Mesendoderm (in vitro differentiated cells): Measurements from ENCODE around the gene MACROD2.

ENCODE experiments used
- DNase-seq: peaks from one replicate; pipeline ENCODE4 v3.0.0; 2013
- H2AK5ac ChIP-seq: 2 replicates; pipeline ENCODE4 v1.6.1; 2013; ENCODE audit warnings: low read length, inconsistent platforms
- H2BK120ac ChIP-seq: 2 replicates; pipeline ENCODE4 v1.6.1; 2013; ENCODE audit warnings: low read depth, mild to moderate bottlenecking, low read length, moderate library complexity, mixed read lengths
- H2BK15ac ChIP-seq: replicated peaks from 2 replicates; pipeline ENCODE4 v1.6.1; 2013; ENCODE audit warnings: low read depth, mild to moderate bottlenecking, moderate library complexity
- H2BK5ac ChIP-seq: 2 replicates; pipeline ENCODE4 v1.6.1; 2013; ENCODE audit warnings: low read length, inconsistent platforms
- H3K18ac ChIP-seq: 2 replicates; pipeline ENCODE4 v1.6.1; 2013; ENCODE audit warnings: mild to moderate bottlenecking, low read length, mixed read lengths
- H3K23ac ChIP-seq: one replicate; pipeline ENCODE4 v1.6.1; 2013; ENCODE audit warnings: low read length
- H3K27ac ChIP-seq: 2 replicates; pipeline ENCODE4 v1.5.1; 2013; ENCODE audit warnings: low read depth, mild to moderate bottlenecking, inconsistent platforms, low read length, moderate library complexity
- H3K27me3 ChIP-seq: 2 replicates; pipeline ENCODE4 v1.6.1; 2013; ENCODE audit warnings: low read length, control low read depth, mild to moderate bottlenecking, inconsistent platforms; ENCODE audit not compliant: insufficient read depth, poor library complexity
- H3K36me3 ChIP-seq: 2 replicates; pipeline ENCODE4 v1.6.1; 2013; ENCODE audit warnings: low read length, inconsistent platforms; ENCODE audit not compliant: control insufficient read depth, insufficient read depth
- H3K4ac ChIP-seq: one replicate; pipeline ENCODE4 v1.6.1; 2013; ENCODE audit warnings: low read depth, mild to moderate bottlenecking, low read length, moderate library complexity
- H3K4me1 ChIP-seq: 2 replicates; pipeline ENCODE4 v1.6.1; 2013; ENCODE audit warnings: low read depth, low read length, inconsistent platforms; ENCODE audit not compliant: control insufficient read depth
- H3K4me2 ChIP-seq: 2 replicates; pipeline ENCODE4 v1.6.1; 2013; ENCODE audit warnings: low read length
- H3K4me3 ChIP-seq: 2 replicates; pipeline ENCODE4 v1.5.1; 2013; ENCODE audit warnings: mild to moderate bottlenecking, low read length
- H3K56ac ChIP-seq: one replicate; pipeline ENCODE4 v1.6.1; 2013; ENCODE audit warnings: low read length
- H3K79me1 ChIP-seq: 2 replicates; pipeline ENCODE4 v1.6.1; 2013; ENCODE audit warnings: low read length, inconsistent platforms
- H3K79me2 ChIP-seq: 2 replicates; pipeline ENCODE4 v1.6.1; 2013; ENCODE audit warnings: mild to moderate bottlenecking, low read length; ENCODE audit not compliant: control insufficient read depth, insufficient read depth
- H3K9ac ChIP-seq: 2 replicates; pipeline ENCODE4 v1.6.1; 2013; ENCODE audit warnings: low read length, inconsistent platforms
- H4K5ac ChIP-seq: one replicate; pipeline ENCODE4 v1.6.1; 2013; ENCODE audit warnings: low read length
- H4K8ac ChIP-seq: one replicate; pipeline ENCODE4 v1.6.1; 2013; ENCODE audit warnings: low read depth, mild to moderate bottlenecking, control low read depth, low read length, moderate library complexity
- WGBS: extraction: QIAGEN DNeasy Blood & Tissue Kit; methylation state at CpG from one replicate; pipeline ENCODE4 v1.1.7; 2013; ENCODE audit warnings: low lambda C conversion rate, missing lambda C conversion rate; ENCODE audit not compliant: insufficient coverage; ENCODE audit errors: extremely low coverage; 5-methylcytosine and 5-hydroxymethylcytosine counted together

The MACROD2 gene

DNA sequence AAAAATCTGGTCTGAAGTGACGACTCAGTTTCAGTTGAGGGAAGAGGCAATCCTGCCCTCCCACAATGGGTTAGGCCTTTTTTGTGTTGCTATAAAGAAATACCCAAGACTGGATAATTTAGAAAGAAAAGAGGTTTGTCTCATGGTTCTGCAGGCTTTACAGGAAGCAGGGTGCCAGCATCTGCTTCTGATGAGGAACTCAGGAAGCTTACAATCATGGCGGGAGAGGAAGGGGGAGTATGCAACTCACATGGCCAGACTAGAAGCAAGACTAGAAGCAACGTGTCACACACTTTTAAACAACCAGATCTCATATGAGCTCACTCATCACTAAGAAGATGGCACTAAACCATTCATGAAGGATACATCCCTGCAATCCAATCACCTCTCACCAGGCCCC lies 2048.6 kb downstream of the MACROD2 start:
- Histone ChIP-seq H2BK5ac (no peak overlapping the region), H3K4me1 (no peaks in the 10 kb centered on the region), H4K5ac (no peak overlapping the region), H3K23ac (no peak overlapping the region), H3K79me2 (no peaks in the 10 kb centered on the region), H3K4me2 (no peak overlapping the region), H3K79me1 (no peaks in the 10 kb centered on the region), H3K36me3 (no peaks in the 10 kb centered on the region), H2BK15ac (no peak overlapping the region), H4K8ac (no peak overlapping the region), H3K56ac (no peak overlapping the region), H2AK5ac (no peak overlapping the region), H3K4me3 (no peak overlapping the region), H3K4ac (no peak overlapping the region), H3K9ac (no peak overlapping the region), H3K27ac (no peak overlapping the region), H3K18ac (no peak overlapping the region), H2BK120ac (no peak overlapping the region), H3K27me3 (no peaks in the 10 kb centered on the region)
- WGBS, result no CpG with 5 or more reads among the region's 3 CpGs
- no peak for DNase-seq

- Histone ChIP-seq H3K4me2 (no peak overlapping the region), H3K79me2 (no peaks in the 10 kb centered on the region), H3K18ac (no peak overlapping the region), H3K79me1 (no peaks in the 10 kb centered on the region), H2BK15ac (no peak overlapping the region), H2BK120ac (no peak overlapping the region), H3K4ac (no peak overlapping the region), H4K5ac (no peak overlapping the region), H3K56ac (no peak overlapping the region), H3K23ac (no peak overlapping the region), H3K9ac (no peak overlapping the region), H4K8ac (no peak overlapping the region), H2AK5ac (no peak overlapping the region), H3K27me3 (no peaks in the 10 kb centered on the region), H3K4me3 (no peak overlapping the region), H3K4me1 (peaks cover 6% of the 10 kb centered on the region), H2BK5ac (no peak overlapping the region), H3K36me3 (no peaks in the 10 kb centered on the region), H3K27ac (no peak overlapping the region)
- no peak for DNase-seq
- WGBS, result no CpG with 5 or more reads among the region's 1 CpG
Observed at GRCh38 chr20:16048876-16049275, 2053.6 kb downstream of the MACROD2 start.

DNA sequence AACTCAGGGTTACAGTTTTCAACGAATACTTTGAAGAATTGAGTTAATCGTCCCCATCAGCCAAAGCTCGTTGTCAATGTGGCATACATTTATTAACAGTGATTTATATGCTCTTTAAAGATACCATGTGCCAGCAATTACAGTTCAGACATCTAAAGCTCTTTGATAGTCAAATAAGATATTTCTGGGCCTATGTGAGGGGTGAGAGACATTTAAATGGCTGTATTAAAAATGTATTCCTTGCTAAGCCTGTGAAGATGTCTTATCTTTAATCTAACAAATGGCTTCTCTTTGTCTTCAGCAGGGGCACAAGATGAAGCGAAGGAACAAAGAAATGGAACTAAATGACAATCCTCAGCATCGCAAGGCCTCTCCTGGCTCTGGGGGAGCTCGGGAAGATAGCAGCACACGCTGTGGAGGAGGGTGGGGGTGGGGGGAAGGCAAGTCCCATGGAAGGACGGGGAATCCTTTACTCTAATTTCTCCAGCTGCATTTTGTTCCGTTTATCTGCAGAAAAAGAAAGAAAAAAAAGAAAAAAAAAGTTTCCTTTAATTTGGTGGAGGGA lies 2054.3 kb downstream of the MACROD2 start:
- no peak overlapping the region for H3K27ac ChIP-seq
- H2BK120ac ChIP-seq, result peak overlapping the region; percentile 61
- H4K5ac ChIP-seq, result no peak overlapping the region
- H3K27me3 ChIP-seq, result no peaks in the 10 kb centered on the region
- H2AK5ac ChIP-seq, result no peak overlapping the region
- H3K23ac ChIP-seq, result no peak overlapping the region
- H3K36me3 ChIP-seq, result no peaks in the 10 kb centered on the region
- H3K79me2 ChIP-seq, result no peaks in the 10 kb centered on the region
- no peak overlapping the region for H3K4me2 ChIP-seq
- DNase-seq, result peak; percentile 51
- no CpG with 5 or more reads among the region's 9 CpGs for WGBS
- H3K9ac ChIP-seq, result no peak overlapping the region
- no peaks in the 10 kb centered on the region for H3K79me1 ChIP-seq
- peaks cover 6% of the 10 kb centered on the region for H3K4me1 ChIP-seq
- H4K8ac ChIP-seq, result no peak overlapping the region
- no peak overlapping the region for H3K4me3 ChIP-seq
- no peak overlapping the region for H3K56ac ChIP-seq
- H2BK15ac ChIP-seq, result no peak overlapping the region
- H3K4ac ChIP-seq, result peak overlapping the region; percentile 55
- H2BK5ac ChIP-seq, result no peak overlapping the region
- H3K18ac ChIP-seq, result peak overlapping the region; percentile 18

DNA sequence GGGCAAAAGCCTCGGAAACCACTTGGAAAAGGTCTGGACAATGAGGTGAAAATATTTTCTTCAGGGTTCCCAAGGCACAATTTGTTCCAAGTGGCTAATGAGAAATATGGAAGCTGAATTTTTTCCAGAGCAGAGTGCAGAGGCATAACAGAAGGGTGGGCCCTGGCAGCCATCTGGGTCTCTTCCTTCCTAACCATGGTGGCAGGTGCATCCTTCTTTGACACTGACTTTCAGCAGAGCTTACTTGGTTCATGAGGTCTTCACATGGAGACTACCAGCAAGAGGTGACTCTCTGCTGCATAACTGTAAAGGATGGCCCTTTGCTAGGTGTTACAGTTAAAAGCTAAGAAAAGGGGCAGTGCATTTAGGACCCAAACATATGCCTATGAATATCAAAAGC lies 2055.1 kb downstream of the MACROD2 start:
- Histone ChIP-seq H3K9ac (no peak overlapping the region), H3K27me3 (no peaks in the 10 kb centered on the region), H4K5ac (no peak overlapping the region), H3K79me1 (no peaks in the 10 kb centered on the region), H3K23ac (no peak overlapping the region), H3K4me2 (no peak overlapping the region), H3K4me3 (no peak overlapping the region), H3K27ac (no peak overlapping the region), H2BK15ac (no peak overlapping the region), H3K18ac (no peak overlapping the region), H3K79me2 (no peaks in the 10 kb centered on the region), H2AK5ac (no peak overlapping the region), H3K4me1 (peaks cover 6% of the 10 kb centered on the region), H2BK5ac (peak overlapping the region; percentile 58), H4K8ac (no peak overlapping the region), H3K56ac (no peak overlapping the region), H3K4ac (no peak overlapping the region), H3K36me3 (no peaks in the 10 kb centered on the region), H2BK120ac (no peak overlapping the region)
- WGBS, result no CpG with 5 or more reads among the region's 1 CpG
- no peak for DNase-seq

DNA sequence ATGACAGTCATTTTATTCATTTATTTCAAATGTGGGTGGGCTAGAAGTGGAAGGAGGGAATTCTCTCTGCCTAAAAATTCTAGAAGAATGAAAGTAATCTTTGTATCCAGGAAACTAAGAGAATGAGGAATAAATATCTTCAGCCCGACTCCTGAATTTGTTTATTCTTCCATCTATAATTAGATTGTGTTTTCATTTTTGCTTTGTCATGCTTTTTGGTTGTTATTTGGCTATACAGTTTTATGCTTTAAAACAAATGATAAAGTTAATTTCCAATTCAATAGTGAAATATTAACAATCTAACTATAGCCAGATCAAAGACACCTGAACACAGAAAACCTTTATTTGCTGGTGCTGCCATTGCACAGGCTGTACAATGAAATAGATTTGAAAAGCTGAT lies 2056.7 kb downstream of the MACROD2 start:
- DNase-seq, result no peak
- no peak overlapping the region for H2BK15ac ChIP-seq
- no peak overlapping the region for H3K4ac ChIP-seq
- H3K4me2 ChIP-seq, result no peak overlapping the region
- no peak overlapping the region for H2AK5ac ChIP-seq
- H3K79me2 ChIP-seq, result no peaks in the 10 kb centered on the region
- H3K56ac ChIP-seq, result no peak overlapping the region
- H3K4me3 ChIP-seq, result no peak overlapping the region
- H3K36me3 ChIP-seq, result no peaks in the 10 kb centered on the region
- no peak overlapping the region for H2BK120ac ChIP-seq
- WGBS, result no CpG with 5 or more reads among the region's 1 CpG
- H3K27ac ChIP-seq, result no peak overlapping the region
- H3K9ac ChIP-seq, result no peak overlapping the region
- H3K4me1 ChIP-seq, result peaks cover 6% of the 10 kb centered on the region
- no peak overlapping the region for H4K8ac ChIP-seq
- no peaks in the 10 kb centered on the region for H3K79me1 ChIP-seq
- no peak overlapping the region for H4K5ac ChIP-seq
- H2BK5ac ChIP-seq, result no peak overlapping the region
- no peak overlapping the region for H3K18ac ChIP-seq
- H3K23ac ChIP-seq, result no peak overlapping the region
- no peaks in the 10 kb centered on the region for H3K27me3 ChIP-seq

DNA sequence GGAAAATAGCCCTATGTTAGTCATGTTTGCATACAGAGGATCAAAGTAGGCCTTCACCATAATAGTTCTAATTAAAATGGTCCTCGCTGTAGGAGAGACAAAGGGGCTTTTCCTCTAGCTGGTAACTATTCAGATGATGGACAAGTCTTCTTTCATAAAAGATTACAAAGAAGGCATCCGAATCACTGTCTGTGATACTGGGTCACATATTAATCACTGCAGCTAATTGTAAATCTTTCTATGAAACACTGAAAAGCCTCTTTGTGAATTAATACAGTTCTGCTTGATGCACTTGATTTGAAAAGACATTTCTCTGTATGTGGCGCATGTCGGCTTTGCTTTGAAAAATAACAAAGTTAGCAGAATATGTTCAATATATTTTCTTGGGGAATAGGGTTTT lies 2057.1 kb downstream of the MACROD2 start:
- DNase-seq, result no peak
- Histone ChIP-seq H2BK5ac (no peak overlapping the region), H3K27me3 (no peaks in the 10 kb centered on the region), H2BK15ac (no peak overlapping the region), H3K4ac (no peak overlapping the region), H3K79me1 (no peaks in the 10 kb centered on the region), H3K56ac (no peak overlapping the region), H3K4me1 (peaks cover 6% of the 10 kb centered on the region), H4K8ac (no peak overlapping the region), H3K36me3 (no peaks in the 10 kb centered on the region), H3K4me2 (no peak overlapping the region), H3K27ac (no peak overlapping the region), H2BK120ac (no peak overlapping the region), H3K79me2 (no peaks in the 10 kb centered on the region), H3K23ac (no peak overlapping the region), H3K9ac (no peak overlapping the region), H4K5ac (no peak overlapping the region), H2AK5ac (no peak overlapping the region), H3K18ac (no peak overlapping the region), H3K4me3 (no peak overlapping the region)
- WGBS, result no CpG with 5 or more reads among the region's 4 CpGs
